Measurements from ENCODE around the gene ZNF597.

Gene ZNF597

GRCh38 chr16:3484318-3485096 lies 41.2 kb upstream of the ZNF597 start:
- ATAC-seq, result no peak
- TF ChIP-seq CSDC2 (CRISPR knock-in tag; IDR thresholded peaks at IDR 0.05), result no peak
- TF ChIP-seq RARB (CRISPR knock-in tag; IDR thresholded peaks at IDR 0.05), result no peak
- TF ChIP-seq, protein P1, sequence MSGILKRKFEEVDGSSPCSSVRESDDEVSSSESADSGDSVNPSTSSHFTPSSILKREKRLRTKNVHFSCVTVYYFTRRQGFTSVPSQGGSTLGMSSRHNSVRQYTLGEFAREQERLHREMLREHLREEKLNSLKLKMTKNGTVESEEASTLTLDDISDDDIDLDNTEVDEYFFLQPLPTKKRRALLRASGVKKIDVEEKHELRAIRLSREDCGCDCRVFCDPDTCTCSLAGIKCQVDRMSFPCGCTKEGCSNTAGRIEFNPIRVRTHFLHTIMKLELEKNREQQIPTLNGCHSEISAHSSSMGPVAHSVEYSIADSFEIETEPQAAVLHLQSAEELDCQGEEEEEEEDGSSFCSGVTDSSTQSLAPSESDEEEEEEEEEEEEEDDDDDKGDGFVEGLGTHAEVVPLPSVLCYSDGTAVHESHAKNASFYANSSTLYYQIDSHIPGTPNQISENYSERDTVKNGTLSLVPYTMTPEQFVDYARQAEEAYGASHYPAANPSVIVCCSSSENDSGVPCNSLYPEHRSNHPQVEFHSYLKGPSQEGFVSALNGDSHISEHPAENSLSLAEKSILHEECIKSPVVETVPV (CRISPR knock-in tag; IDR thresholded peaks at IDR 0.05), result no peak
- no peak for TF ChIP-seq TCF4 (CRISPR knock-in tag; IDR thresholded peaks at IDR 0.05; ENCODE audit: borderline replicate concordance)
- no peak for TF ChIP-seq ISL1 (CRISPR knock-in tag; IDR thresholded peaks at IDR 0.05)
- TF ChIP-seq ZFP30 (CRISPR knock-in tag; IDR thresholded peaks at IDR 0.05), result no peak

DNA sequence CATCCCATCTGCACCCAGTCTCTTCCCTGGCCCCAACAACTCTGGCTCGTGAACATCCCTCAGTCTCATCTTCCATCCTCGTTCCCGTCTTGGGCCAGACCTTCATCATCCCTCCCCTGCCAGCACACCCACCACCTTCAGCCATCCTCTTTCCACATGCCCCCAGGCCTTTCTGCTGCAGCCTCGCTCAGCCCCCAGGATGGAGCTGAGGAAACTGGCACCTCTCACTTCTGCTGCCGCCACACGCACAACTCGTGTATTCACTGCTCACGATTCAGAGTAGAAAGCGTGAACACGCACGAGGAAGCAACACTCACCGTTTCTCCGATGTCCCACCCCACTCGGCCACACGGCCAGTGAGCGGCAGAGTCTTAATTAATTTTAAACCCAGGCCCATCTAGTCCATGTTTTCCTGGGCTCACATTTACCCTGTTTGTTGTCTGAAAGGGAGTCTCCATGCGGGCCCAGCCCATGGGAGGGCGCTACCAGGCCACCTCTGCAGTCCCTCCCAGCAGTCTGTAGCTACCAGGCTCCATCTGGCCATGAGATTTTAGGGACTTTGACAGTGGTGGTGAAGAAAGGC lies 39.4 kb upstream of the ZNF597 start:
- ATAC-seq, result no peak
- TF ChIP-seq BACH2 (CRISPR knock-in tag; IDR thresholded peaks at IDR 0.05; ENCODE audit: borderline replicate concordance) (no peak), TCF4 (CRISPR knock-in tag; IDR thresholded peaks at IDR 0.05; ENCODE audit: borderline replicate concordance) (no peak), ZC3H10 (CRISPR knock-in tag; IDR thresholded peaks at IDR 0.05) (no peak), ZFP30 (CRISPR knock-in tag; IDR thresholded peaks at IDR 0.05) (no peak), TSHZ2 (CRISPR knock-in tag; IDR thresholded peaks at IDR 0.05) (no peak), PPARA (CRISPR knock-in tag; IDR thresholded peaks at IDR 0.05; ENCODE audit: borderline replicate concordance) (no peak), ZFP3 (CRISPR knock-in tag; IDR thresholded peaks at IDR 0.05) (no peak), OSR1 (CRISPR knock-in tag; IDR thresholded peaks at IDR 0.05) (no peak), TOX (CRISPR knock-in tag; IDR thresholded peaks at IDR 0.05; ENCODE audit: borderline replicate concordance) (no peak), ISL1 (CRISPR knock-in tag; IDR thresholded peaks at IDR 0.05) (no peak), SNAI2 (CRISPR knock-in tag; IDR thresholded peaks at IDR 0.05) (no peak), CREB5 (CRISPR knock-in tag; IDR thresholded peaks at IDR 0.05; ENCODE audit: low read depth) (no peak), ZNF8 (CRISPR knock-in tag; IDR thresholded peaks at IDR 0.05) (no peak), PATZ1 (CRISPR knock-in tag; IDR thresholded peaks at IDR 0.05; ENCODE audit: borderline replicate concordance) (no peak), ZNF70 (CRISPR knock-in tag; IDR thresholded peaks at IDR 0.05) (no peak), ARNTL (CRISPR knock-in tag; IDR thresholded peaks at IDR 0.05; ENCODE audit: borderline replicate concordance, low read depth) (no peak), CSDC2 (CRISPR knock-in tag; IDR thresholded peaks at IDR 0.05) (no peak), GLIS3 (CRISPR knock-in tag; IDR thresholded peaks at IDR 0.05) (no peak), ZNF565 (CRISPR knock-in tag; conservative IDR thresholded peaks at IDR 0.05; ENCODE audit: low read depth) (no peak)
- TF ChIP-seq, protein P1 (CRISPR knock-in tag; IDR thresholded peaks at IDR 0.05), result no peak

All from SK-N-SH treated with all-trans-retinoic acid at 6 μM for 48 hours (cell line).